Astrocyte of the spinal cord (primary cell): ENCODE data around the gene PSMC1.

ENCODE experiments used
- DNase-seq: peaks from one replicate; pipeline ENCODE4 v3.0.0; 2011; ENCODE audit warnings: low read depth, low spot score
- H3K4me3 ChIP-seq: 2 replicates; pipeline ENCODE4 v1.5.1; 2011; ENCODE audit warnings: low read depth, mild to moderate bottlenecking, low read length, moderate library complexity
- in situ Hi-C: cut with HindIII; loops from 2 replicates; pipeline ENCODE4 v1.10.0; 2017; ENCODE audit warnings: low sequenced_read_pairs
- TF ChIP-seq, protein P1 (sequence below): IDR thresholded peaks from 2 replicates; pipeline ENCODE4 v1.5.1; 2012; ENCODE audit warnings: low read depth, mild to moderate bottlenecking, low read length, inconsistent platforms

PSMC1 gene

GRCh38 chr14:90300611-90301047 is 44.3 kb downstream of the PSMC1 start:
- TF ChIP-seq, protein P1, sequence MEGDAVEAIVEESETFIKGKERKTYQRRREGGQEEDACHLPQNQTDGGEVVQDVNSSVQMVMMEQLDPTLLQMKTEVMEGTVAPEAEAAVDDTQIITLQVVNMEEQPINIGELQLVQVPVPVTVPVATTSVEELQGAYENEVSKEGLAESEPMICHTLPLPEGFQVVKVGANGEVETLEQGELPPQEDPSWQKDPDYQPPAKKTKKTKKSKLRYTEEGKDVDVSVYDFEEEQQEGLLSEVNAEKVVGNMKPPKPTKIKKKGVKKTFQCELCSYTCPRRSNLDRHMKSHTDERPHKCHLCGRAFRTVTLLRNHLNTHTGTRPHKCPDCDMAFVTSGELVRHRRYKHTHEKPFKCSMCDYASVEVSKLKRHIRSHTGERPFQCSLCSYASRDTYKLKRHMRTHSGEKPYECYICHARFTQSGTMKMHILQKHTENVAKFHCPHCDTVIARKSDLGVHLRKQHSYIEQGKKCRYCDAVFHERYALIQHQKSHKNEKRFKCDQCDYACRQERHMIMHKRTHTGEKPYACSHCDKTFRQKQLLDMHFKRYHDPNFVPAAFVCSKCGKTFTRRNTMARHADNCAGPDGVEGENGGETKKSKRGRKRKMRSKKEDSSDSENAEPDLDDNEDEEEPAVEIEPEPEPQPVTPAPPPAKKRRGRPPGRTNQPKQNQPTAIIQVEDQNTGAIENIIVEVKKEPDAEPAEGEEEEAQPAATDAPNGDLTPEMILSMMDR, result no peak
- in situ Hi-C loops, result no loop called here
- no peak for DNase-seq
- H3K4me3 ChIP-seq, result no peak overlapping the region

GRCh38 chr14:90301122-90301521 is 44.8 kb downstream of the PSMC1 start:
- H3K4me3 ChIP-seq, result no peak overlapping the region
- TF ChIP-seq, protein P1, result no peak
- DNase-seq, result no peak
- in situ Hi-C loops, result no loop called here

GRCh38 chr14:90301668-90302090 is 45.3 kb downstream of the PSMC1 start:
- TF ChIP-seq, protein P1, result peak; percentile 53
- H3K4me3 ChIP-seq, result no peak overlapping the region
- in situ Hi-C loops, result no loop called here
- DNase-seq, result peak; percentile 67

- TF ChIP-seq, protein P1, result no peak
- DNase-seq, result no peak
- in situ Hi-C loops, result no loop called here
- no peak overlapping the region for H3K4me3 ChIP-seq
These were observed 46.4 kb downstream of the PSMC1 start for GRCh38 chr14:90302529-90303303.

GRCh38 chr14:90303473-90303872 is 47.1 kb downstream of the PSMC1 start:
- in situ Hi-C loops, result no loop called here
- no peak overlapping the region for H3K4me3 ChIP-seq
- no peak for DNase-seq
- TF ChIP-seq, protein P1, result no peak

- H3K4me3 ChIP-seq, result no peak overlapping the region
- TF ChIP-seq, protein P1, result no peak
- DNase-seq, result no peak
- in situ Hi-C loops, result no loop called here
These were observed 48.1 kb downstream of the PSMC1 start for GRCh38 chr14:90304502-90304901.
